Posterior vena cava (tissue), 2 donors: Measurements from ENCODE around the gene SCN1A. TPM values are rescaled to one million over a fixed set of nuclear protein-coding genes. Genes with fewer than 3 reads are reported as not detected.

Experiments used
- DNase-seq: peaks from one replicate; pipeline ENCODE4 v3.0.0-alpha.2; 2020; ENCODE audit warnings: low spot score
- intact Hi-C, 2 donors: fragments of 100-400 bp; cut with DNase I; formaldehyde crosslinking; loops; one replicate each; pipeline versions ENCODE4 v1.14.1 to v1.14.2; 2022 to 2023
- total RNA-seq, 2 donors: library from RNA; stranded (reverse); fragmentation: NEBNext Ultra II Directional; extraction: Animal tissue kit (Norgen Biotek cat#: 25700); gene quantifications; one replicate each; pipeline ENCODE4 v1.2.1, GENCODE V29; 2021
- donor health status: DM: yes; HTN: yes; CAD: no.
- donor health status: DM: yes; HTN: yes; CAD: no.

The SCN1A gene
- total RNA-seq, 2 donors from 2014 or later, result not detected

GRCh38 chr2:165952741-165953211 lies 175.0 kb downstream of the SCN1A start:
- intact Hi-C loops, result loop anchor here (10.0 kb wide), 1 partner anchor 172 kb away; the partner anchor contains the start of gene SCN1A (in 2 of the 2)
- DNase-seq, result no peak

DNA sequence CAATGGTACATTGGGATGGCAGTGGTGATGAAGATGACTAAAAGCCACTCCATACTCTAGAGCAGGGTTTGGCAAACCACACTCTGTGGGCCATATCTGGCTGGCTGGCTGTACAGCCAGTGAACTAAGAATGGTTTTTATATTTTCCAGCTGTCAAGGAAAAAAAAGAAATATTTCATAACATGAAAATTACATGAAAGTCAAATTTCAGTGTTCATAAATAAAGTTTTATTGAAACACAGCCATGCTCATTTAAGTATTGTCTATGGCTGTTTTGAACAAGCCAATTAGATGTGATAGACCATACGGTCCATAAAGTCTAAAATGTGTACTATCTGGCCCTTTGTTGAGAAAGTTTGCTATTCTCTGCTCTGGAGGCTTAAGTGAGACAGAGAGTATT lies 175.7 kb downstream of the SCN1A start:
- DNase-seq, result no peak
- intact Hi-C loops, result loop anchor here (10.0 kb wide), 1 partner anchor 173 kb away; the partner anchor contains the start of gene SCN1A (in 2 of the 2)

- intact Hi-C loops, result loop anchor here (10.0 kb wide), 1 partner anchor 174 kb away; the partner anchor contains the start of gene SCN1A (in 2 of the 2)
- DNase-seq, result no peak
Observed at GRCh38 chr2:165950438-165950837, 177.4 kb downstream of the SCN1A start.

DNA sequence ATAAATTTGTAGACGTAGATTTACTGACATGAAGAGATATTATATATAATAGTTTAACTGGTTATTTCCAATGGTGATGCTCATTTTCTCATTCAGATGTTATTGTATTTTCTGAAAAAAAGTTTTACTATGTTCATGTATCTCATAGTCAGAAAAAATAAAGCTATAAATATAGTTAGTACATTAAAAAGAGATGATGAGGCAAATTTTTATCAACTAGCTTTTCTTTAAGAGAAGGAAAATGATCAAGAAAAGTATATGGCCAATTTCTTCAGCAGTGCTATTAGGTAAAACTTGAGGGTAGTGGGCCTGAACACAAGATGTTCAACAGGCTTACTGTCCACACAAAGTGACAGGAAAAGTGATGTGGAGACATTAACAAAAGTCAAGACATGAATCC lies 186.0 kb downstream of the SCN1A start:
- no peak for DNase-seq
- intact Hi-C loops, result no loop called here

- no peak for DNase-seq
- intact Hi-C loops, result no loop called here
Observed at GRCh38 chr2:165938237-165938636, 189.6 kb downstream of the SCN1A start.

Other genes with a start within 250 kb of the SCN1A start
- gene TTC21B, start 174.2 kb downstream of the SCN1A start, total RNA-seq, result 10 to 100 TPM; 14.6 TPM
- 1 to 10 TPM; 2.5 to 5.7 TPM for gene SCN9A, start 247.9 kb upstream of the SCN1A start, total RNA-seq